Astrocyte (in vitro differentiated cells and primary cell): ENCODE data around the gene PLP1. TPM values are rescaled to one million over a fixed set of nuclear protein-coding genes. Genes with fewer than 3 reads are reported as not detected.
"Not testable (repeated sequence)": the region's sequence is repeated elsewhere in the genome, so short reads cannot be mapped to it uniquely, and the experiment has no call there.

Experiments
- DNase-seq: peaks from one replicate; pipeline ENCODE4 v3.0.0-alpha.2; 2010; ENCODE audit warnings: low read depth
- FAIRE-seq: peaks from 2 replicates; lab custom pipeline; 2011; peaks lifted over from hg19 to GRCh38; lab: Jason Lieb, UNC
- H2AFZ ChIP-seq: 2 replicates; pipeline ENCODE4 v1.6.0; 2012; ENCODE audit warnings: low read depth, low read length, inconsistent platforms
- H3K27ac ChIP-seq: 2 replicates; pipeline ENCODE4 v1.5.1; 2011; ENCODE audit warnings: low read depth, low read length, inconsistent platforms
- H3K27me3 ChIP-seq: 2 replicates; pipeline ENCODE4 v1.6.0; 2011; ENCODE audit warnings: low read length, inconsistent platforms; ENCODE audit not compliant: insufficient read depth
- H3K36me3 ChIP-seq: 2 replicates; pipeline ENCODE4 v1.5.1; 2011; ENCODE audit warnings: low read length, inconsistent platforms; ENCODE audit not compliant: insufficient read depth
- H3K4me1 ChIP-seq: 2 replicates; pipeline ENCODE4 v1.5.1; 2011; ENCODE audit warnings: low read length, inconsistent platforms; ENCODE audit not compliant: insufficient read depth
- H3K4me2 ChIP-seq: 2 replicates; pipeline ENCODE4 v1.6.0; 2012; ENCODE audit warnings: low read length, inconsistent platforms
- H3K4me3 ChIP-seq: 2 replicates; pipeline ENCODE4 v1.5.1; 2011; ENCODE audit warnings: low read depth, mild to moderate bottlenecking, low read length, inconsistent platforms; ENCODE audit not compliant: insufficient read depth
- H3K79me2 ChIP-seq: 2 replicates; pipeline ENCODE4 v1.6.0; 2012; ENCODE audit warnings: mild to moderate bottlenecking, low read length, inconsistent platforms; ENCODE audit not compliant: insufficient read depth
- H3K9ac ChIP-seq: 2 replicates; pipeline ENCODE4 v1.6.0; 2012; ENCODE audit warnings: mild to moderate bottlenecking, low read length, inconsistent platforms
- H3K9me3 ChIP-seq: 2 replicates; pipeline ENCODE4 v1.5.1; 2012; ENCODE audit warnings: low read depth, mild to moderate bottlenecking, low read length, inconsistent platforms; ENCODE audit not compliant: insufficient read depth
- H4K20me1 ChIP-seq: 2 replicates; pipeline ENCODE4 v1.6.0; 2012; ENCODE audit warnings: low read length, inconsistent platforms; ENCODE audit not compliant: insufficient read depth
- H3K27ac Mint-ChIP-seq: one replicate; pipeline ENCODE4 v1.8.0; 2021; ENCODE audit warnings: mild to moderate bottlenecking, mixed read lengths; ENCODE audit not compliant: unreplicated experiment
- H3K27me3 Mint-ChIP-seq: one replicate; pipeline ENCODE4 v1.8.0; 2021; ENCODE audit warnings: low read depth, mixed read lengths; ENCODE audit not compliant: unreplicated experiment
- H3K36me3 Mint-ChIP-seq: one replicate; pipeline ENCODE4 v1.8.0; 2021; ENCODE audit warnings: low read depth, mixed read lengths; ENCODE audit not compliant: unreplicated experiment
- H3K4me1 Mint-ChIP-seq: one replicate; pipeline ENCODE4 v1.8.0; 2021; ENCODE audit warnings: low read depth, mixed read lengths; ENCODE audit not compliant: unreplicated experiment
- H3K4me3 Mint-ChIP-seq: one replicate; pipeline ENCODE4 v1.8.0; 2021; ENCODE audit warnings: mild to moderate bottlenecking, moderate library complexity, mixed read lengths; ENCODE audit not compliant: unreplicated experiment
- H3K9me3 Mint-ChIP-seq: one replicate; pipeline ENCODE4 v1.8.0; 2021; ENCODE audit warnings: mild to moderate bottlenecking, mixed read lengths; ENCODE audit not compliant: unreplicated experiment
- CTCF ChIP-seq: IDR thresholded peaks from 2 replicates; pipeline ENCODE4 v1.5.1; 2011; ENCODE audit warnings: low read depth, mild to moderate bottlenecking, inconsistent platforms, low read length, moderate library complexity; ENCODE audit not compliant: insufficient read depth
- EZH2 ChIP-seq: IDR thresholded peaks from 2 replicates; pipeline ENCODE4 v1.6.1; 2012; ENCODE audit warnings: mild to moderate bottlenecking, low read length, inconsistent platforms; ENCODE audit not compliant: insufficient read depth
- total RNA-seq: library from RNA; stranded (reverse); gene quantifications from 2 replicates; pipeline ENCODE4 v1.2.1, GENCODE V29; 2021

Gene PLP1
- total RNA-seq, 1 donor from 2014 or later = 5.2 TPM

GRCh38 chrX:103805860-103806259 is 29.2 kb downstream of the PLP1 start:
- Histone ChIP-seq H3K4me1 (no peaks in the 10 kb centered on the region), H2AFZ (no peak overlapping the region), H3K27ac (no peak overlapping the region), H3K4me3 (no peak overlapping the region), H4K20me1 (no peaks in the 10 kb centered on the region), H3K4me2 (no peak overlapping the region), H3K79me2 (no peaks in the 10 kb centered on the region), H3K9ac (no peak overlapping the region), H3K36me3 (no peaks in the 10 kb centered on the region), H3K27me3 (no peaks in the 10 kb centered on the region), H3K9me3 (no peaks in the 10 kb centered on the region)
- H3K27me3 Mint-ChIP-seq = no peaks in the 10 kb centered on the region
- no peak overlapping the region for H3K4me3 Mint-ChIP-seq
- no peak for FAIRE-seq
- no peak for DNase-seq
- no peaks in the 10 kb centered on the region for H3K4me1 Mint-ChIP-seq
- no peak overlapping the region for H3K27ac Mint-ChIP-seq
- no peaks in the 10 kb centered on the region for H3K9me3 Mint-ChIP-seq
- H3K36me3 Mint-ChIP-seq = no peaks in the 10 kb centered on the region
- TF ChIP-seq CTCF (no peak), EZH2 (no peak)

GRCh38 chrX:103806862-103807474 is 30.3 kb downstream of the PLP1 start:
- Histone ChIP-seq H3K36me3 (no peaks in the 10 kb centered on the region), H3K9me3 (no peaks in the 10 kb centered on the region), H3K4me1 (no peaks in the 10 kb centered on the region), H3K4me3 (no peak overlapping the region), H3K27ac (no peak overlapping the region), H3K27me3 (no peaks in the 10 kb centered on the region), H2AFZ (no peak overlapping the region), H3K9ac (no peak overlapping the region), H4K20me1 (no peaks in the 10 kb centered on the region), H3K79me2 (no peaks in the 10 kb centered on the region), H3K4me2 (no peak overlapping the region)
- Mint-ChIP-seq H3K27ac (peak overlapping the region; percentile 16), H3K36me3 (no peaks in the 10 kb centered on the region), H3K27me3 (no peaks in the 10 kb centered on the region), H3K4me3 (no peak overlapping the region), H3K4me1 (no peaks in the 10 kb centered on the region), H3K9me3 (no peaks in the 10 kb centered on the region)
- FAIRE-seq = no peak
- DNase-seq = no peak
- no peak for TF ChIP-seq EZH2
- TF ChIP-seq CTCF = no peak

GRCh38 chrX:103811858-103812257 is 35.2 kb downstream of the PLP1 start:
- H2AFZ ChIP-seq = no peak overlapping the region
- H4K20me1 ChIP-seq = no peaks in the 10 kb centered on the region
- H3K36me3 ChIP-seq = no peaks in the 10 kb centered on the region
- no peak overlapping the region for H3K4me2 ChIP-seq
- no peaks in the 10 kb centered on the region for H3K4me1 ChIP-seq
- no peaks in the 10 kb centered on the region for H3K4me1 Mint-ChIP-seq
- H3K27ac ChIP-seq = no peak overlapping the region
- H3K27me3 ChIP-seq = no peaks in the 10 kb centered on the region
- no peaks in the 10 kb centered on the region for H3K79me2 ChIP-seq
- no peaks in the 10 kb centered on the region for H3K9me3 ChIP-seq
- H3K27ac Mint-ChIP-seq = no peak overlapping the region
- no peak overlapping the region for H3K4me3 Mint-ChIP-seq
- no peak overlapping the region for H3K4me3 ChIP-seq
- H3K27me3 Mint-ChIP-seq = no peaks in the 10 kb centered on the region
- no peak overlapping the region for H3K9ac ChIP-seq
- TF ChIP-seq EZH2 (no peak), CTCF (no peak)
- FAIRE-seq (no peak), DNase-seq (no peak)
- H3K9me3 Mint-ChIP-seq = no peaks in the 10 kb centered on the region
- no peaks in the 10 kb centered on the region for H3K36me3 Mint-ChIP-seq

GRCh38 chrX:103817101-103817500 is 40.5 kb downstream of the PLP1 start:
- not testable (repeated sequence) for H3K27me3 ChIP-seq, H3K4me3 ChIP-seq, H3K4me2 ChIP-seq, H3K36me3 ChIP-seq, H2AFZ ChIP-seq, H3K27ac Mint-ChIP-seq, H3K36me3 Mint-ChIP-seq, H3K4me1 Mint-ChIP-seq, H3K4me3 Mint-ChIP-seq, H3K27me3 Mint-ChIP-seq, H3K9me3 Mint-ChIP-seq, H3K4me1 ChIP-seq, H4K20me1 ChIP-seq, H3K27ac ChIP-seq, H3K79me2 ChIP-seq, H3K9ac ChIP-seq, H3K9me3 ChIP-seq, FAIRE-seq, DNase-seq
